ENCODE data around the gene VTI1A. TPM values are rescaled to one million over a fixed set of nuclear protein-coding genes. Genes with fewer than 3 reads are reported as not detected.
"Not testable (repeated sequence)": the region's sequence is repeated elsewhere in the genome, so short reads cannot be mapped to it uniquely, and the experiment has no call there.

Gene VTI1A
- total and polyA plus RNA-seq, 4 donors = 23.5 to 46.7 (median 34.3) TPM

DNA sequence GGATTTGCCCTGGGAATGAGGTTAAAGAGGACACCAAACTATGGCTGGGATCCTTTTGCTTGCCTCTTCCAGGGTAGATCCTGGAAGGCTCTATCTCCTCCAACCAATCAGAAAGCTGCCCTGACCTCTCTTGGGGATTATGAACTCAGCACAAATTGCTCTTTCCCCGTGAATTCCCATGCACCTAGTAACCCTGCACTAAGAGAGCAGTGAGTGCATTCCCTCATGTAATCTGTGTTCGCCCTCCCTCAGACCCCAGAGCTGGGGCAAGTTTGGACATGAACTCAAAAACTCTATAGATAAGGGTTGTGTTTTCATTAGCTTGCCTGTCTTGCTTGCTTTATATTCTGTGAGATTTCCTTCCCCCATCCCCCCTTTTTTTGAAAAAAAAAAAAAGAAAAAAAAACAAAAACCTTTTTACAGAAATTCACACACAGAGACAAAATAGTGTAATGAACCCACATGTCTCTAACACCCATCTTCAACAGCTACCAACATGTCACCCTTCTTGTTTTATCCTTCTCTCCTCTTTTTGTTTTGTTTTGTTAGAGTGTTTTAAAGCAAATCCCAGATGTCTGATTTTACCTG is 277.5 kb downstream of the VTI1A start:
- WGBS (ENCODE audit: insufficient coverage) = 50% methylated on average over 1 of the region's 2 CpGs

DNA sequence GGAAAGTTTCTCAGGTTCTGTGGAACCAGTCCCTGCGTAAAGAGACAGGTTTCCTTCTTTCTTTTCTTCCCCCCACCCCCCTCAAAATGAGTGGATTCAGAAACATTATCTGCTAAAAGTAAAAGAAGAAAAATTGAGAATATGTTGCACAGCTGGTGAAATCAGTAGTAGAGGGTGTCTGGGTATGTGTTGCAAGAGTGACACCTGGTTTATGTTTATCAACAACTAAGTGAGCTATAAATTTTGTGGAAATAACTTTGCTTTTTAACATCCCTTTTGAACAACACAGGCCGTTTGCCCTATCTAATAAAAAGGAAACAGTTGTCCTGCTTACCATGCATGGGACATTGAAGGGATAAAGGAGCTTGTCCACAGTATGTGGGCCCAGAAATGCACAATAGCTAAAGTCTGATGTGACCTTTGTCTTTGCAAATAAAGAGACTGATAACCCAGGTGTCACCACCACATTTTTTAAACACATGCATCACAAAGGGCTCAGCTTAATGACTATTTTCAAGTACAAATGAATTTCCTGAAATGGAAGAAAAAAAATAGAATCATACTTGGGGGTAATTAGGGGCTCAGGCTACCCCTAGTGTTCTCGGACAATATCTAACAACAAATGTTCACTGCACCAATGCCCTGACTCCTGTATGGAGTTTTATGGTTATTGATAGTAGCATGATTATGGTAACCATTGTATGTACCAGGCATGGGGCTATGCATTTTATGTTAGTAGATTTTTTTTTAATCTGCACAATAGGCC is 281.3 kb downstream of the VTI1A start:
- no CpG with 5 or more reads among the region's 3 CpGs for WGBS (ENCODE audit: insufficient coverage)
- Histone ChIP-seq H3K4me3 (ENCODE audit: low read depth, low read length) (no peak overlapping the region), H3K36me3 (ENCODE audit: control insufficient read depth, insufficient read depth, low read length) (no peaks in the 10 kb centered on the region), H3K27ac (ENCODE audit: low read depth, low read length) (no peak overlapping the region), H3K9me3 (ENCODE audit: control insufficient read depth, insufficient read depth, low read length) (no peaks in the 10 kb centered on the region), H3K27me3 (ENCODE audit: control insufficient read depth, insufficient read depth, low read length) (no peaks in the 10 kb centered on the region), H3K4me1 (ENCODE audit: control insufficient read depth, insufficient read depth, low read length) (no peaks in the 10 kb centered on the region)
- DNase-seq (ENCODE audit: low read depth in 4 of 6, low spot score in 6 of 6) = no peak

More for the DNA sequence above, 277.5 kb downstream of the VTI1A start:
- Histone ChIP-seq H3K36me3 (ENCODE audit: control insufficient read depth, insufficient read depth, low read length) (no peaks in the 10 kb centered on the region), H3K27ac (ENCODE audit: low read depth, low read length) (no peak overlapping the region), H3K9me3 (ENCODE audit: control insufficient read depth, insufficient read depth, low read length) (peaks cover 4% of the 10 kb centered on the region), H3K4me1 (ENCODE audit: control insufficient read depth, insufficient read depth, low read length) (no peaks in the 10 kb centered on the region), H3K4me3 (ENCODE audit: low read depth, low read length) (no peak overlapping the region), H3K27me3 (ENCODE audit: control insufficient read depth, insufficient read depth, low read length) (no peaks in the 10 kb centered on the region)
- no peak for DNase-seq (ENCODE audit: low read depth in 4 of 6, low spot score in 6 of 6)

DNA sequence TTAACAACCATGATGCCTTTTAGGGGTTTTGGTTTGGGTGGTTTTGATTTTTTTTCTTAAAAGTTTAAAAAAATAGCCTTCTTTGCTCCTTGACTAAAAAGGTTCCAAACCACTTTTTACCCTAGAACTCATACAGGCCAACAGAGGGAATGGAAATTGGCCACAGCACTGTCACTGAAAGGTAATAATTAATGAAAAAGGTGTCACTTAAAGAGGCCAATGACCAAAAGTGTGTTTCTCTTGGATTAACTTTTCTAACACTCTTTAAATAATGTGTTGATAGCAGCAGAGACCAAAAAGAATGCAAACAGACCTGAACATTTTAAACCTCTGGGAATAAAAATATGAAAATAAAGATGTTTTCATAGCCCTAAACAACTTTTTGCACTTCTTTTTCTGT is 282.0 kb downstream of the VTI1A start:
- no peaks in the 10 kb centered on the region for H3K36me3 ChIP-seq (ENCODE audit: control insufficient read depth, insufficient read depth, low read length)
- H3K9me3 ChIP-seq (ENCODE audit: control insufficient read depth, insufficient read depth, low read length) = no peaks in the 10 kb centered on the region
- DNase-seq (ENCODE audit: low read depth in 4 of 6, low spot score in 6 of 6) = no peak
- H3K27me3 ChIP-seq (ENCODE audit: control insufficient read depth, insufficient read depth, low read length) = no peaks in the 10 kb centered on the region
- no peaks in the 10 kb centered on the region for H3K4me1 ChIP-seq (ENCODE audit: control insufficient read depth, insufficient read depth, low read length)
- no peak overlapping the region for H3K27ac ChIP-seq (ENCODE audit: low read depth, low read length)
- no peak overlapping the region for H3K4me3 ChIP-seq (ENCODE audit: low read depth, low read length)

DNA sequence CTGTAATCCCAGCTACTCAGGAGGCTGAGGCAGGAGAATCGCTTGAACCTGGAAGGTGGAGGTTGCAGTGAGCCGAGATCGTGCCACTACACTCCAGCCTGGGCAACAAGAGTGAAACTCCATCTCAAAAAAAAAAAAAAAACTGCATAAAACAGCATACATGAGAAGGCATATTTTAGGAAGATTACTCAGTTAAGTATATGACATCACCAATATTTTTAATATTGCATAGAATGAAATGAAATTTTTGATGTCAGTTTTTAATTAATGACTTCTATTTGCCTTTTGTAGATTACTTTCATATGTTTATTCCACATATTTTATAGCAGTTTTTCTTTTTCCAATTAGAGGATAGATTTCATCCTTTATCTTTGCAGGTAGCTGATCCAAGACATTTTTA is 284.4 kb downstream of the VTI1A start:
- not testable (repeated sequence) for H3K27me3 ChIP-seq (ENCODE audit: control insufficient read depth, insufficient read depth, low read length); H3K9me3 ChIP-seq (ENCODE audit: control insufficient read depth, insufficient read depth, low read length); H3K36me3 ChIP-seq (ENCODE audit: control insufficient read depth, insufficient read depth, low read length); H3K4me1 ChIP-seq (ENCODE audit: control insufficient read depth, insufficient read depth, low read length); H3K27ac ChIP-seq (ENCODE audit: low read depth, low read length); H3K4me3 ChIP-seq (ENCODE audit: low read depth, low read length); DNase-seq (ENCODE audit: low read depth in 4 of 6, low spot score in 6 of 6)
- no CpG with 5 or more reads among the region's 3 CpGs for WGBS (ENCODE audit: insufficient coverage)

DNA sequence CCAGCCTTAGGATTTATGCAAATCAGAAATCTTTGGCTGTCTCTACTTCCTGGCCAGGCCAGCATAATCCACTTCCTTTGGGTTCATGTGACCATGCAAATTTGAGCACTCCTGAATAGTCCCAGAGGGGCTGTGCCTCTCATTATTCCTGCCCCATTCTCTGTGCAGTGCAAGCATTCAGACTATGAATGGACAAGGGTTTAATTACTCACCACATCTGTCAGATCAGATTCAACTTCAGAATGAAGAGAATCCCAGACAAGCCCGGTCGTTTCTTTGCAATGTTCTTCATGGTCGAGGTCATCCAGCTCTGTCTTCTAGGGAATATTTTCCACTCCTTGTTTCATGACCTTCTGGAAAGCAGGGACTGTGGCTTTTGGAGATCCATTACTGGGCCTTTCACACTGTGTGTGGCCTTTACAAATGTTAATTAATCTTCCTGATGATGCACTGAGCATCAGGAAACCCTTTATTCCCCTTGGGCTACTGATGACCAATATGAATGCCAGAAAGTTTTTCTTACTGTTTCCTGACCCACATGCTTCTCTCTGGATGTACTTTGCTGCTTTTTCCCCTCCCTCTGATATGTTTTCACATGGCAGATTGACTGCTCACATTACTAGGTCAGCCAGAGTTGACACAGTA is 285.4 kb downstream of the VTI1A start:
- DNase-seq (ENCODE audit: low read depth in 4 of 6, low spot score in 6 of 6) = peak in 2 of 6 donors; percentile 64 to 67
- no peaks in the 10 kb centered on the region for H3K9me3 ChIP-seq (ENCODE audit: control insufficient read depth, insufficient read depth, low read length)
- H3K36me3 ChIP-seq (ENCODE audit: control insufficient read depth, insufficient read depth, low read length) = no peaks in the 10 kb centered on the region
- no peaks in the 10 kb centered on the region for H3K4me1 ChIP-seq (ENCODE audit: control insufficient read depth, insufficient read depth, low read length)
- no peaks in the 10 kb centered on the region for H3K27me3 ChIP-seq (ENCODE audit: control insufficient read depth, insufficient read depth, low read length)
- 20% methylated on average over 3 of the region's 3 CpGs for WGBS (ENCODE audit: insufficient coverage)
- no peak overlapping the region for H3K27ac ChIP-seq (ENCODE audit: low read depth, low read length)
- no peak overlapping the region for H3K4me3 ChIP-seq (ENCODE audit: low read depth, low read length)

DNA sequence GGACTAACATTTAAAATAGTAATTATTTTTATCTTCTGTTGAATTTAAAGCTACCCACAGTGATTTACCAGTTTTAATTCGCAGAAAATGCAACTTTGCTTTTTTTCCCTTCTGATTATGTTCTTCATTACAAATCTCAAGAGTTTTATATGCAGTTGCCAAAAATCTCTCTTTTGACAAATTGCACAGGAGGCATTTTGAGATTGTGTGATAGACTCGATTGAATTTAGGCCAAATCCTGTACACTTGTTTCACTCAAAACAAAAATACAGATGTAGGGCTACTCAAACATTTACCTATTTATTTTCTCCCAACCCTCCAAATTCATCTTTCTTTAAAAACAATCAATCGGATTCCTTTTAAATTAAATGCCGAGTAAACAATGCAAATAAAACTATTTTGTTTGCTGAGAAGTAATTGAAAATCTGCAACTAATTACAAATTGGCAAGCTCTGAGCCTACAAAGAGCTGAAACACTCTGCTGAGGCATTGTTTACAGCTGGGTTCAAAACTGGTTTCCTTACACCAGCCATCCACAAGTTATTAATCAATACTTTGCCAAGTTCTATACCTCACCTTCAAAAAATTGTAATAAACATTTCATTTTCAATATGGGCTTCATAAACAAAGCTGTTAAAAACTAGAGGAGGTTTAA is 288.2 kb downstream of the VTI1A start:
- DNase-seq (ENCODE audit: low read depth in 4 of 6, low spot score in 6 of 6) = peak in 2 of 6 donors; percentile 23 to 70
- no peaks in the 10 kb centered on the region for H3K4me1 ChIP-seq (ENCODE audit: control insufficient read depth, insufficient read depth, low read length)
- no peak overlapping the region for H3K27ac ChIP-seq (ENCODE audit: low read depth, low read length)
- no peaks in the 10 kb centered on the region for H3K36me3 ChIP-seq (ENCODE audit: control insufficient read depth, insufficient read depth, low read length)
- H3K9me3 ChIP-seq (ENCODE audit: control insufficient read depth, insufficient read depth, low read length) = no peaks in the 10 kb centered on the region
- no CpG with 5 or more reads among the region's 4 CpGs for WGBS (ENCODE audit: insufficient coverage)
- no peak overlapping the region for H3K4me3 ChIP-seq (ENCODE audit: low read depth, low read length)
- no peaks in the 10 kb centered on the region for H3K27me3 ChIP-seq (ENCODE audit: control insufficient read depth, insufficient read depth, low read length)

DNA sequence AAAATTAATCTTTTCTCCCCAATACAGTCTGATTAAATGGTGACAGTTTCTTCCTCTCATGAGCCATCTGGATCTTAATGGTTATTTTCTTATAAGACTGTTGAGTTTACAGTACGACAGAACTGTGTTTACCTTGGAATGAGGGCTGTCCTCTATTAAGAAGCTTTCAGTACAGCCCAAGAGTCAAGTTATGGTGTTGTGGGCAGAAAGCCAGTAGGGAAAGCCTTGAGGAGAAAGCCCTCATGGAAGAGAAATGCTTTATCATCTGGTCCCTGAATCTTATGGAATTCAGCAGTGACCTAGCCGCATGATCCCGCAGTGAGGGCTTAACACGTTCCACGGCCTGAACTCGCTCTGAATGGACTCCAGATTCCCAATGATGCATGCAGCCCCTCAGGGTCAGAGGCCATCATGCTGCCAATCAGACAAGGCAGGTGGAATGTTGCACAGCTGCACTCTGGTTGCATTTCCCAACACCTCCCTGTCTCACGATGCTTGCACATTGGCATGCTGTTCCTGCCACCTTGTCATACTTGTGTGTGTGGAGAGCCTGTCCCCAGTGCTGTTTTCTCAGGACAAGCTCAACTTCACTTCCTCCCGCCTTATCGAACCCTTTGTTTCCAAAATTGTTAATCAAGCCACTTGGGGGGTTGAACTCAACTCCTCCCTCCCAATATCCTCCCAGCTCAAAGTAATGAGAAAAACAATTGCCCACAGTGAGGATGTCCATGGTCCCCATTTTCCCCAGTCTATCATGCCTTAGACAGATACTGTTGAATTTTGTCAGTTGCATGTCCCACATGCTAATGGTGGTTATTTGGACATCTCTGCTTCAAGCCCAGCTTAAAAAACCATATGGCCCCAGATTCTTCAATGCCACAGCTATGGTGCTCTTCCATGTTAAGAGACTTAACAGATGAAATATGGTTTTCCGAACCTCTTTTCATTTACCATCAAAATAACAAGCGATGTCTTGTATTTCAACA is 291.9 kb downstream of the VTI1A start:
- H3K27me3 ChIP-seq (ENCODE audit: control insufficient read depth, insufficient read depth, low read length) = no peaks in the 10 kb centered on the region
- DNase-seq (ENCODE audit: low read depth in 4 of 6, low spot score in 6 of 6) = peak in 1 of 6 donors; percentile 73
- H3K4me1 ChIP-seq (ENCODE audit: control insufficient read depth, insufficient read depth, low read length) = no peaks in the 10 kb centered on the region
- H3K36me3 ChIP-seq (ENCODE audit: control insufficient read depth, insufficient read depth, low read length) = no peaks in the 10 kb centered on the region
- no peak overlapping the region for H3K27ac ChIP-seq (ENCODE audit: low read depth, low read length)
- no peaks in the 10 kb centered on the region for H3K9me3 ChIP-seq (ENCODE audit: control insufficient read depth, insufficient read depth, low read length)
- no peak overlapping the region for H3K4me3 ChIP-seq (ENCODE audit: low read depth, low read length)
- 75% methylated on average over 7 of the region's 11 CpGs for WGBS (ENCODE audit: insufficient coverage)

DNA sequence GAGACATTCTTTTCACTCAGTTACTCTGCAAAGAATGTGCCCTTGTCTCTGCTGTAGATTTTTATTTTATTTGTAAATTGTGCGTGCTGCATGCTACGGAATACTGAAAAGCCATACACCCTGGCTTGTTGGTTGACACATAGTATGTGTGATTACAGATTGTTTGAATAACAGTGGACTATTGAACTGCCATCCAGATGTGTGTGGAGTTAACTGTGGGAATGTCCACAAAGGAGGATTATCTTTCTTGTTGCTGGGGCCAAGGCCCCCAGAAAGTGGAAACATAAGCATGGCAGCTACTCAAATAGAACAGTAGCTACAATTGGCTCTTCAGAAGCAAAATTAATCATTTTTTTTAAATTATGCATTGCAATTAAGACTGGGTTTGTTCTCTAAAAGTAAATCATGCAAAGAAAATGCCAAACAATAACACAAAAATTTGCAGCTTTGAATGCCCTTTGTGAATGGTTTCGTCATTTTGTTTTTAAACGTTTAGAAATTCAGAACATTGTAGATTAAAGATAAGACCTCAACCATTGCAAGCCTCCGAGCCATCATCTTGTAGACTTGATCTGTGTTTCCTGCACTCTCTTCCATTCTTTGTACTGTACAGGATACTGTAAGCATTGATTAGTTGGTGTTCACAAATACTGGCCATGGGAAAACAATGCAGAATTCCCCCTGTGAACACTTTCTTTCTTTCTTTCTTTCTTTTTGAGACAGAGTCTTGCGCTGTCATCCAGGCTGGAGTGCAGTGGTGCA is 292.8 kb downstream of the VTI1A start:
- Histone ChIP-seq H3K9me3 (ENCODE audit: control insufficient read depth, insufficient read depth, low read length) (no peaks in the 10 kb centered on the region), H3K4me1 (ENCODE audit: control insufficient read depth, insufficient read depth, low read length) (no peaks in the 10 kb centered on the region), H3K27me3 (ENCODE audit: control insufficient read depth, insufficient read depth, low read length) (no peaks in the 10 kb centered on the region), H3K36me3 (ENCODE audit: control insufficient read depth, insufficient read depth, low read length) (no peaks in the 10 kb centered on the region), H3K27ac (ENCODE audit: low read depth, low read length) (no peak overlapping the region), H3K4me3 (ENCODE audit: low read depth, low read length) (no peak overlapping the region)
- WGBS (ENCODE audit: insufficient coverage) = 80% methylated on average over 2 of the region's 6 CpGs
- DNase-seq (ENCODE audit: low read depth in 4 of 6, low spot score in 6 of 6) = peak in 1 of 6 donors; percentile 48

Data from spinal cord (tissue), 10 donors.